ENCODE data around the gene ANAPC16.
"Not testable (repeated sequence)": the region's sequence is repeated elsewhere in the genome, so short reads cannot be mapped to it uniquely, and the experiment has no call there.

ANAPC16 gene

GRCh38 chr10:72215611-72216549 is at the start of gene ANAPC16, which contains the start of gene ASCC1:
Gene ANAPC16, plus strand, starts transcription at chr10:72216012. Its CDS starts 7,903 bp downstream, at chr10:72223915.
Gene ASCC1, minus strand, starts transcription at chr10:72216276. Its CDS starts 2,978 bp downstream, at chr10:72213298.
- DNase-seq (ENCODE audit: low spot score): peak; percentile 91

- no peak for DNase-seq (ENCODE audit: low spot score)
Measured at GRCh38 chr10:72167118-72167517, 48.7 kb upstream of the ANAPC16 start.

DNA sequence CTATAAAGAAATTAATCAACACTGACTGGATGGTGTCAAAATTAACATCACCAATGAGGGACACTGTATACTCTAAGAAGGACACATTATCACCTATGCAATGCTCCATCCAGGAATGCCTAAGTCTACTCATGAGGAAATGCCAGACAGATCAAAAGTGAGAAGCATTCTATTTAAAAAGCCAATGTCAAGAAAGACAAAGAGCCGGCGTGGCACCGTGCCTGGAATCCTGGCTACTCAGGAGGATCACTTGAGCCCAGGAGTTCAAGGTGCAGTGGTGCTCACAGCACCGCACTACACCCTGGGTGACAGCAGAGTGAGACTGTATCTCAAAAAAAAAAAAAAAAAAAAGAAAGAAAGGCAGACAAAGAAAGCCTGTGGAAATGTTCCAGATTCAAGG is 45.5 kb upstream of the ANAPC16 start:
- no peak for DNase-seq (ENCODE audit: low spot score)

DNA sequence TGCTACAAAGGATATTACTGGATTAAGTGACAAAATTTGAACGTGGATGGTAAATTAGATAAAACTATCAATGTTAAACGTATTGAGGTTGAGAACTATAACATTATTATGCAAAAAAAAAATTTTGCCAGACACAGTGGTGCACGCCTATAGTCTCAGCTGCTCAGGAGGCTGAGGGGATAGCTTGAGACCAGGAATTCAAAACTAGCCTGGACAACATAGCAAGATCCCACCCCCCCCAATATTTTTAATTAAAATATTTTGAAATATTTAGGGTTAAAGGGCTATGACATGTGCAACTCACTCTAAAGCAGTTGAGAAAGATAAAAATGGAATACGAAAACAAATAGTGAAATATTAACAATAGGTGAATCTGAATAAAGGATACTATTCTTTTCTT is 45.1 kb upstream of the ANAPC16 start:
- no peak for DNase-seq (ENCODE audit: low spot score)

- no peak for DNase-seq (ENCODE audit: low spot score)
Measured at GRCh38 chr10:72171175-72171630, 44.6 kb upstream of the ANAPC16 start.

- DNase-seq (ENCODE audit: low spot score): no peak
Measured at GRCh38 chr10:72173262-72173618, 42.6 kb upstream of the ANAPC16 start.

DNA sequence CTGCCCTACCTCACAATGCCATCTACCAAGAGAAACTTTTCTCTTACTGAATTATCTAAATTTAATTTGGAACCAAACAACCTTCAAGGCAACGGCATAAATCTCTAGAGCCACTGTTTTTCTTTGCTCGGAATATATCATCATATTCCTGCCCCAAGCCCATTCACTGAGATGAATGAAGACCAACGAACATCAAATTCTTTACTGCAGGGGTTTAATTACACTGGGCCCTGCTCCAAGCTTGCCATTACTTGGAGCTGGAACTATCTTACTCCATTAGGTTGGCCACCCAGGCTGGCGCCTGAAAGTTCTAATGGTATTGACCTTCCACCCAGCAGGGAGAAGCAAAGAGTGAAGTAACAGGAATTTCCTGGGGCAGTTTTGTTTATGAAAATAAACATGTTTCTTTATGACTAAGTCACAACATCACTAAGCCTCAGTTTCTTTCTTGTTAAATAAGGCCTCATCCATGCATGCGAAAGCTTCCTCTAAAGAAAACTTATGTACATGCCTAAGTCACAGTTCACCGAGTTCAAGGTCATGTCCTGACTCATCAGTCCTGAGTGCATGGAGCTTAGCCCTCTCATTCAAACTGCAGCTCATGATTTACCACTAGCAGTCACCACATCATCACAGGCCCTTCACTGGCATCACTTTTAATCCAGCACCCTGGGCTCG is 42.1 kb upstream of the ANAPC16 start:
- no peak for DNase-seq (ENCODE audit: low spot score)

DNA sequence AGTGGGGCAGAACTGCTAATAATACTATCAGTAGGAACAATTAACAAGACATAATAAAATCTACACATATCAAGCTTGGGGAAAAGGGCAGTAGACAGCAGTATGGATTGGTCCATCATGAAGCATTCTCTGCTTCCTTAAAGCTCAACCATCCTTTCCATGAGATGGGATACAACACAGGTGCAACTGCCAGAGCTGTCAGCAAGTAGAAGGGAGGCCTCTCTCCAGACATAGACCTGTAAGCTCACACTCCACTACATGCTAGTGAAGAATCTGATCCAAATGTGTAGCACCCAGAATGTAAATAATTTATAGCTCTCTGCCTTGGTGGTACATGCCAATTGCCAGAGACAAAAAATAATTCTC is 41.5 kb upstream of the ANAPC16 start:
- DNase-seq (ENCODE audit: low spot score): no peak

DNA sequence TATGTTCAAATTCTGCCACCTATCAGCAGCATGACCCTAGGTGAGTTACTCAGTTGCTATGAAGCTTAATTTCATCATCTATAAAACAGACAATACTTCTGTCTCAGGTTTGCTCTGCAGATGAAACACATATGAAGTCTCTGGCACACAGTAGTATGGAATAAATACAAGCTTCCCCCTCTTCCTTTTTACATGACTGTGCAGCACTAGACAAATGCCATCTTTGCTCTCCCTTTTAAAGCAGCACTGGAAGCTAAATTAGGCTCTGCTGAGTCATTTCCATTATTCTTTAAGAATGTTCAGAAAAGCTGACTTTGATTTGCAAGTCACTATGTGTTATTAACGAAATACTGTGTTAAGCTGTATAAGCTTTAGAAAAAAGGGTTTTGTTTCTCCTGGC is 40.7 kb upstream of the ANAPC16 start:
- DNase-seq (ENCODE audit: low spot score): no peak

DNA sequence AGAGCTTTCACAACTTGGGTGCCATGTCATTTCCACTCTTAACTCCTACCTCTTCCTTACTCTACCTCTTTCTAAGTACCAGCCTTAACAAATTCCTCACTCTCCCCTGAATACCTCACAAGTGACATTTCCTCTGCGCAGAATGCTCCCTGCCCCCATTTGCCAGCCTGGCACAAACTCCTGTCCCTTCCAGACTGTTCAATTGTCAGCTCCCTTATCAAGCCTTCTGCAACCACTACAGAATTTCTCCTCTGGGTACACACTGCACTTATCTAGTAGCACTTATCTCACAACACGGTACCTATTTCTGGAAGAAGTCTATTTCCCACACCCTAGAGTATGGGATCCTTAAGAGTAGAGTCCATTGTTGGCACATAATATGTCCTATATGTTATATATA is 39.1 kb upstream of the ANAPC16 start:
- DNase-seq (ENCODE audit: low spot score): no peak

DNA sequence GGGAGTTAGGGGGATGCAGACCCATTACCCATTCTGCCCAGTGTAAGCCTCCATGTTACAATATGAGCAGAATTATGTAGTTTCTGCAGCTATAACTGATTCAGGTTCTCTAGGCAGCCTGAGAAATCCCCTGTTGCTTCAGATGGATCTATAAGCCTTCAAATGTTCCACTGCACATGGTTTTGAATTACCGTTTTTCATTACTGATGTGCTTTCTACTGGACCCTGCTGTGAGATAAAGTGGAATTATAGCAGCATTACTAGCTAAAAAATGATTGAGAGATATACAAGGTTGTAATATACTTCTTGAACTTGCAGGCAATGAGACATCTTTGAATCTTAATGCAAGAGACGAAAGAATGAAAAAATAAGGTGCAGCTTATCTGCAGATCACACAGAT is 38.4 kb upstream of the ANAPC16 start:
- no peak for DNase-seq (ENCODE audit: low spot score)

- DNase-seq (ENCODE audit: low spot score): no peak
Measured at GRCh38 chr10:72184156-72184555, 31.7 kb upstream of the ANAPC16 start.

DNA sequence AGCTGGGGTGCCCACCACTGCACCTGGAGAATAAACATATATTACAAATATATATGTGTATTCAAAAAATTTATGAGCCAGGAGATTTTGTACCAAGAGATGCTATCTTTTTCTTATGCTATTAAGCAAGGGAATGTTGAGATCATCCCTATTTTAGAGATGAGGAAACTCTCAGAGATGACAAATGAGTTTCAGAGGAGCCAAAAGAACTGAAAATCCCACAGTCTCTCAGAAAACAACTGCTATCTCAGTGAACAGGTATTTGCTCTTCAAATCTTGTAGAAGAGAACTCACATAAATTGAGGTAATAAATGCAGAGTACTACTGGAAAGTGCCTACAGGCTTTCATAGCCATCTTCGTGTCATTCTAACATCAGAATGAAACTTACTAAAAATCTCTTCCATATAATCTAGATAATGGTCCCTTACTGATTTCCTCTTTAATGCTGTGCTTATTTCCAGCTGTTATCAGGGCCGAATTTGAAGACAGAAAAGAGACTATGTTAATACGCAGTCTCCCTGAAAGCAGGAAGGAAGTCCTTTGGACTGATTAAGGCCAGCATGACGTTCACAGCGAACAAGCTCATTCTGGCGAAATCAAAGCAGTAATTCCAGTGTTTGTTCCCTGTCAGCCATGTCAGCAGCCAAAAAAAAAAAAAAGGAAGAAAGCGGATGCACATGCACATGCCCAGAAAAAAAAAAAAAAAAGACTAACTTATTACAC is 29.4 kb upstream of the ANAPC16 start:
- DNase-seq (ENCODE audit: low spot score): no peak

- DNase-seq (ENCODE audit: low spot score): no peak
Measured at GRCh38 chr10:72186982-72187330, 28.9 kb upstream of the ANAPC16 start.

DNA sequence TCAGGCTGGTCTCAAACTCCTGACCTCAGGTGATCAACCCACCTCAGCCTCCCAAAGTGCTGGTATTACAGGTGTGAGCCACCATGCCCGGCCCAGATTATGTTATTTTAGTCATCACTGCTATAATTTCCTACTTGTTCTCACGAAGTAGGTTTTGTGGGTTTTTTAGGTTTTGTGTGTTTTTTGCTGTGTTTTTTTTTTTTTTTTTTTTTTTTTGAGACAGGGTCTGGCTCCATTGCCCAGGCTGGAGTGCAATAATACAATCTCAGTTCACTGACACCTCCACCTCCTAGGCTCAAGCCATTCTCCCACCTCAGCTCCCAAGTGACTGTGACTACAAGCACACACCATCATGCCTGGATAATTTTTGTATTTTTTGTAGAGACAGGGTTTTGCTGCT is 20.9 kb upstream of the ANAPC16 start:
- DNase-seq (ENCODE audit: low spot score): no peak

GRCh38 chr10:72200883-72201282 is 14.9 kb upstream of the ANAPC16 start:
- no peak for DNase-seq (ENCODE audit: low spot score)

GRCh38 chr10:72201293-72201692 is 14.5 kb upstream of the ANAPC16 start:
- no peak for DNase-seq (ENCODE audit: low spot score)

GRCh38 chr10:72204296-72204695 is 11.5 kb upstream of the ANAPC16 start:
- DNase-seq (ENCODE audit: low spot score): no peak

- DNase-seq (ENCODE audit: low spot score): no peak
Measured at GRCh38 chr10:72204724-72205123, 11.1 kb upstream of the ANAPC16 start.

DNA sequence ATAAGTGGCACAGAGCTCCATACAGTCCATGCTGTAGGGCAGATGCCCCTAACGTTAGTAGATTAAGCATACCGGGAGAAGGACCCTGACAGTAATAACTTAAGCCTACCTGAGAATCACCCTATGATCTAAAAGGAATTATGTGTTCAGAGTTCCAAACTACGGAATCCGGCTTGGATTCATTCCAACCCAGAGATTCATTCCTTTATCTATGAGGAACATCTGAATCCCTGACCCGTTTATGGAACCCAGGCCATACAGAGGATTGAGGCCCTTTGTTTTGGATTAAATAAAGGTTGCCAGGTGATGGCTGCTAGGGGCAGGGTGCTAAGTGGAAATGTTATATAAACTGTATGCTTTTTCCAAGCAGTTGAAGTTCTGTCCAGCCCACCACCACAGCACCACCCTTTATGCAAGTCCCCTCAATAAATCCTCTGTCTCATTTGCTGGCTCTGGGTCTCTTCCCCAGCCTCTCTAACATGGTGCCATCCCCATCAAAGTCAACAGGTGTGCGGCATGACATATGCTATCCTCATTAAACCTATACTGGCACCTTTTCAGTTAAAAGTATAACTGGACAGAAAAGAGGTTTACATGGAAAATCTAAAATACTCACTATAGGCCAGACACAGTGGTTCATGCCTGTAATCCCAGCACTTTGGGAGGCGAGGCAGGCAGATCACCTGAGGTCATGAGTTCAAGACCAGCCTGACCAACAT is 9.1 kb upstream of the ANAPC16 start:
- no peak for DNase-seq (ENCODE audit: low spot score)

GRCh38 chr10:72208526-72208925 is 7.3 kb upstream of the ANAPC16 start:
- DNase-seq (ENCODE audit: low spot score): not testable (repeated sequence)

DNA sequence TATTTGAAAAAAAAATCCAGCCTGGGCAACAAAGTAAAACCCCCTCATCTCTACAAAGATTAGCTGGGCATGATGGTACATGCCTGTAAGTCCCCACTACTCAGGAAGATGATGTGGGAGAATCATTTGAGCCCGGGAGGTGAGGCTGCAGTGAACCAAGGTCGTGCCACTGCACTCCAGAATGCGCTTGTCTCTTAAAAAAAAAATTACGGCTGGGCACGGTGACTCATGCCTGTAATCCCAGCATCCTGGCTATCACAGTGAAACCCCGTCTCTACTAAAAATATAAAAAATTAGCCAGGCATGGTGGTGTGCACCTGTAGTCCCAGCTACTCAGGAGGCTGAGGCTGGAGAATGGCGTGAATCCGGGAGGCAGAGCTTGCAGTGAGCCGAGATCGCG is 4.4 kb upstream of the ANAPC16 start:
- DNase-seq (ENCODE audit: low spot score): not testable (repeated sequence)

Data from D341Med (cell line).